ENCODE measurements around the gene MAP1LC3C.

Gene MAP1LC3C

GRCh38 chr1:241979071-241979470, 19.8 kb downstream of the MAP1LC3C start:
- CTCF ChIA-PET: no interaction called here
- no peaks in the 10 kb centered on the region for H3K9me3 ChIP-seq (ENCODE audit: control extremely low read depth in 1 of 5, control insufficient read depth in 4 of 5, insufficient read depth in 2 of 5, low read depth in 1 of 5, low read length in 4 of 5)
- WGBS (ENCODE audit: insufficient coverage): 98% methylated on average over 14 of the region's 18 CpGs
- peaks cover 0 to 3% (median 0%) of the 10 kb centered on the region in 5 experiments for H3K27me3 ChIP-seq (replicated peaks in 2 of 5; ENCODE audit: control insufficient read depth in 4 of 5, insufficient read depth in 5 of 5, low read length in 4 of 5)
- no peaks in the 10 kb centered on the region for H3K4me1 ChIP-seq (ENCODE audit: control extremely low read depth in 1 of 4, control insufficient read depth in 4 of 4, insufficient read depth in 4 of 4, low read length in 3 of 4)
- POLR2A ChIA-PET: no interaction called here
- H3K36me3 ChIP-seq (ENCODE audit: control insufficient read depth in 4 of 4, insufficient read depth in 4 of 4, low read length in 3 of 4): no peaks in the 10 kb centered on the region
- no peak overlapping the region for H3K27ac ChIP-seq (ENCODE audit: insufficient read depth in 1 of 2, low read depth in 1 of 2, low read length in 2 of 2, poor library complexity in 1 of 2, severe bottlenecking in 2 of 2)
- no peak overlapping the region for H3K4me3 ChIP-seq (ENCODE audit: control insufficient read depth in 1 of 7, extremely low read depth in 1 of 7, insufficient read depth in 4 of 7, low read depth in 2 of 7, low read length in 6 of 7)
- DNase-seq: no peak

DNA sequence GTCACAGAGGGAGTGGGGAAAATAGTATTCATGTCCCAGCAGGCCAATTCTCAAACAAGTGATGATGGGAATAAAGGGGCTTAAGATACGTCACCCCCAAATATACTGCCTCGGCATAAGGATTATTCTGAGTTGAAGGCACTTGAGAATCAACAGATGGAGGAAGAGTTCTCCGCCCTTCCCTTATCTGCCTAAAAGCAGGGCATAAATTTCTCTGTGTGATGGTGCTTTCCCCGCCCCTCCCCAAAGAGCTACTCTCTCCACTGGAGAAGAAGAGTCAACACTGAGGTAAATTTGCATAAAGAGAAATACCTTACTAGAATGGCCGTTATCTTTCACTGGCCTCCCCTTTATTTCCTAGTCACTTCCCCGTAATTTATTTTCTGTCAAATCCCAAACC, 22.7 kb downstream of the MAP1LC3C start:
- H3K27ac ChIP-seq (ENCODE audit: insufficient read depth in 1 of 2, low read depth in 1 of 2, low read length in 2 of 2, poor library complexity in 1 of 2, severe bottlenecking in 2 of 2): no peak overlapping the region
- no peaks in the 10 kb centered on the region for H3K36me3 ChIP-seq (ENCODE audit: control insufficient read depth in 4 of 4, insufficient read depth in 4 of 4, low read length in 3 of 4)
- ChIA-PET POLR2A (no interaction called here), CTCF (no interaction called here)
- H3K9me3 ChIP-seq (ENCODE audit: control extremely low read depth in 1 of 5, control insufficient read depth in 4 of 5, insufficient read depth in 2 of 5, low read depth in 1 of 5, low read length in 4 of 5): no peaks in the 10 kb centered on the region
- no peak for DNase-seq
- peaks cover 0 to 3% (median 0%) of the 10 kb centered on the region in 5 experiments for H3K27me3 ChIP-seq (replicated peaks in 2 of 5; ENCODE audit: control insufficient read depth in 4 of 5, insufficient read depth in 5 of 5, low read length in 4 of 5)
- 47% methylated on average over 3 of the region's 6 CpGs for WGBS (ENCODE audit: insufficient coverage)
- H3K4me1 ChIP-seq (ENCODE audit: control extremely low read depth in 1 of 4, control insufficient read depth in 4 of 4, insufficient read depth in 4 of 4, low read length in 3 of 4): no peaks in the 10 kb centered on the region
- no peak overlapping the region for H3K4me3 ChIP-seq (ENCODE audit: control insufficient read depth in 1 of 7, extremely low read depth in 1 of 7, insufficient read depth in 4 of 7, low read depth in 2 of 7, low read length in 6 of 7)

DNA sequence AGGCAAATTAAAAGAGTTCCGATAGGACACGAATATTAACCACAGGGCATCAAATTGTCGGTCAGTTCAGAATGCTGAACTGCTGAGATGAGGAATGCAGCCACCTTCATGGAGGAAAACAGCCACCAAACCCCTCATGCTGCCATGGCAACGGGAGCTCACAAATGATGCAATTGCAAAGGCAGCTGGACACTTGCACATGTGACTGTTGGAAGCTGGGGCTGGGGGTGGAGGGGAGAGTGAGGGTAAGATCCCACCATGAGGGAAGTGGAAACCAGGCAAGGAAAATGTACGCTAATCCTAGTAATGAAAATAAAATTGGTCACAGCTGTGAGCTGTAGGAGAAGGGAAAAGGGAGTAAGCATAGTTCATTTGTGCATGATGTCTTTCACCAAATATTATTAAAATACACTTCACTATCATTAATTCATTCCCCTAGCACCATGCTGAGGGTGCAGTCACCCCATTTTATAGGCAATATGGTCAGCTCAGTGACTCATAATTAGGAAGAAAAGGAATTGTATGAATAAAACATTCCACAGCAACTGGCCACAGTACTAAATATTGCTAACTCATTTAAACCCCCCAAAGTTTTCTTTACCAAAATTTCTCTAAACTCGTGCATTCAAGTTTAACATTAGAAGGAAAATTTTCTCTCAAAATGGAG, 26.1 kb downstream of the MAP1LC3C start:
- CTCF ChIA-PET: no interaction called here
- no peak overlapping the region for H3K27ac ChIP-seq (ENCODE audit: insufficient read depth in 1 of 2, low read depth in 1 of 2, low read length in 2 of 2, poor library complexity in 1 of 2, severe bottlenecking in 2 of 2)

GRCh38 chr1:241968611-241969010, 30.3 kb downstream of the MAP1LC3C start:
- no peaks in the 10 kb centered on the region for H3K4me1 ChIP-seq (ENCODE audit: control extremely low read depth in 1 of 4, control insufficient read depth in 4 of 4, insufficient read depth in 4 of 4, low read length in 3 of 4)
- POLR2A ChIA-PET: no interaction called here
- no peak overlapping the region for H3K4me3 ChIP-seq (ENCODE audit: control insufficient read depth in 1 of 7, extremely low read depth in 1 of 7, insufficient read depth in 4 of 7, low read depth in 2 of 7, low read length in 6 of 7)
- H3K9me3 ChIP-seq (ENCODE audit: control extremely low read depth in 1 of 5, control insufficient read depth in 4 of 5, insufficient read depth in 2 of 5, low read depth in 1 of 5, low read length in 4 of 5): no peaks in the 10 kb centered on the region
- no peak for DNase-seq
- H3K27ac ChIP-seq (ENCODE audit: insufficient read depth in 1 of 2, low read depth in 1 of 2, low read length in 2 of 2, poor library complexity in 1 of 2, severe bottlenecking in 2 of 2): no peak overlapping the region
- WGBS (ENCODE audit: insufficient coverage): 50% methylated on average over 2 of the region's 4 CpGs
- CTCF ChIA-PET: no interaction called here
- no peaks in the 10 kb centered on the region for H3K36me3 ChIP-seq (ENCODE audit: control insufficient read depth in 4 of 4, insufficient read depth in 4 of 4, low read length in 3 of 4)
- no peaks in the 10 kb centered on the region for H3K27me3 ChIP-seq (replicated peaks in 2 of 5; ENCODE audit: control insufficient read depth in 4 of 5, insufficient read depth in 5 of 5, low read length in 4 of 5)

More for the DNA sequence above, 26.1 kb downstream of the MAP1LC3C start:
- DNase-seq: no peak
- Histone ChIP-seq H3K27me3 (replicated peaks in 2 of 5; ENCODE audit: control insufficient read depth in 4 of 5, insufficient read depth in 5 of 5, low read length in 4 of 5) (peaks cover 0 to 3% (median 0%) of the 10 kb centered on the region in 5 experiments), H3K9me3 (ENCODE audit: control extremely low read depth in 1 of 5, control insufficient read depth in 4 of 5, insufficient read depth in 2 of 5, low read depth in 1 of 5, low read length in 4 of 5) (no peaks in the 10 kb centered on the region), H3K36me3 (ENCODE audit: control insufficient read depth in 4 of 4, insufficient read depth in 4 of 4, low read length in 3 of 4) (no peaks in the 10 kb centered on the region), H3K4me3 (ENCODE audit: control insufficient read depth in 1 of 7, extremely low read depth in 1 of 7, insufficient read depth in 4 of 7, low read depth in 2 of 7, low read length in 6 of 7) (no peak overlapping the region), H3K4me1 (ENCODE audit: control extremely low read depth in 1 of 4, control insufficient read depth in 4 of 4, insufficient read depth in 4 of 4, low read length in 3 of 4) (no peaks in the 10 kb centered on the region)
- POLR2A ChIA-PET: no interaction called here
- WGBS (ENCODE audit: insufficient coverage): 94% methylated on average over 4 of the region's 6 CpGs

- Histone ChIP-seq H3K36me3 (ENCODE audit: control insufficient read depth in 4 of 4, insufficient read depth in 4 of 4, low read length in 3 of 4) (no peaks in the 10 kb centered on the region), H3K4me3 (ENCODE audit: control insufficient read depth in 1 of 7, extremely low read depth in 1 of 7, insufficient read depth in 4 of 7, low read depth in 2 of 7, low read length in 6 of 7) (no peak overlapping the region), H3K27ac (ENCODE audit: insufficient read depth in 1 of 2, low read depth in 1 of 2, low read length in 2 of 2, poor library complexity in 1 of 2, severe bottlenecking in 2 of 2) (no peak overlapping the region), H3K27me3 (replicated peaks in 2 of 5; ENCODE audit: control insufficient read depth in 4 of 5, insufficient read depth in 5 of 5, low read length in 4 of 5) (no peaks in the 10 kb centered on the region), H3K9me3 (ENCODE audit: control extremely low read depth in 1 of 5, control insufficient read depth in 4 of 5, insufficient read depth in 2 of 5, low read depth in 1 of 5, low read length in 4 of 5) (no peaks in the 10 kb centered on the region), H3K4me1 (ENCODE audit: control extremely low read depth in 1 of 4, control insufficient read depth in 4 of 4, insufficient read depth in 4 of 4, low read length in 3 of 4) (no peaks in the 10 kb centered on the region)
- CTCF ChIA-PET: no interaction called here
- 91% methylated on average over 7 of the region's 8 CpGs for WGBS (ENCODE audit: insufficient coverage)
- POLR2A ChIA-PET: no interaction called here
- no peak for DNase-seq
These were observed 34.2 kb downstream of the MAP1LC3C start for GRCh38 chr1:241964550-241965282.

GRCh38 chr1:241963722-241964121, 35.2 kb downstream of the MAP1LC3C start:
- DNase-seq: no peak
- ChIA-PET POLR2A (no interaction called here), CTCF (no interaction called here)
- Histone ChIP-seq H3K4me3 (ENCODE audit: control insufficient read depth in 1 of 7, extremely low read depth in 1 of 7, insufficient read depth in 4 of 7, low read depth in 2 of 7, low read length in 6 of 7) (no peak overlapping the region), H3K36me3 (ENCODE audit: control insufficient read depth in 4 of 4, insufficient read depth in 4 of 4, low read length in 3 of 4) (no peaks in the 10 kb centered on the region), H3K9me3 (ENCODE audit: control extremely low read depth in 1 of 5, control insufficient read depth in 4 of 5, insufficient read depth in 2 of 5, low read depth in 1 of 5, low read length in 4 of 5) (no peaks in the 10 kb centered on the region), H3K27ac (ENCODE audit: insufficient read depth in 1 of 2, low read depth in 1 of 2, low read length in 2 of 2, poor library complexity in 1 of 2, severe bottlenecking in 2 of 2) (no peak overlapping the region), H3K27me3 (replicated peaks in 2 of 5; ENCODE audit: control insufficient read depth in 4 of 5, insufficient read depth in 5 of 5, low read length in 4 of 5) (no peaks in the 10 kb centered on the region), H3K4me1 (ENCODE audit: control extremely low read depth in 1 of 4, control insufficient read depth in 4 of 4, insufficient read depth in 4 of 4, low read length in 3 of 4) (no peaks in the 10 kb centered on the region)

GRCh38 chr1:241962153-241962552, 36.7 kb downstream of the MAP1LC3C start:
- no peaks in the 10 kb centered on the region for H3K4me1 ChIP-seq (ENCODE audit: control extremely low read depth in 1 of 4, control insufficient read depth in 4 of 4, insufficient read depth in 4 of 4, low read length in 3 of 4)
- no peaks in the 10 kb centered on the region for H3K36me3 ChIP-seq (ENCODE audit: control insufficient read depth in 4 of 4, insufficient read depth in 4 of 4, low read length in 3 of 4)
- no peaks in the 10 kb centered on the region for H3K27me3 ChIP-seq (replicated peaks in 2 of 5; ENCODE audit: control insufficient read depth in 4 of 5, insufficient read depth in 5 of 5, low read length in 4 of 5)
- WGBS (ENCODE audit: insufficient coverage): 68% methylated on average over 2 of the region's 2 CpGs
- DNase-seq: no peak
- no peaks in the 10 kb centered on the region for H3K9me3 ChIP-seq (ENCODE audit: control extremely low read depth in 1 of 5, control insufficient read depth in 4 of 5, insufficient read depth in 2 of 5, low read depth in 1 of 5, low read length in 4 of 5)
- ChIA-PET POLR2A (interaction anchor here (0.5 kb wide), 1 partner anchor 24 kb away, joined by 4 read pairs; no protein-coding TSS in a partner anchor), CTCF (no interaction called here)
- no peak overlapping the region for H3K27ac ChIP-seq (ENCODE audit: insufficient read depth in 1 of 2, low read depth in 1 of 2, low read length in 2 of 2, poor library complexity in 1 of 2, severe bottlenecking in 2 of 2)
- H3K4me3 ChIP-seq (ENCODE audit: control insufficient read depth in 1 of 7, extremely low read depth in 1 of 7, insufficient read depth in 4 of 7, low read depth in 2 of 7, low read length in 6 of 7): no peak overlapping the region
